Thymus (tissue), 11 donors: ENCODE data around the gene TCEAL9. TPM values are rescaled to one million over a fixed set of nuclear protein-coding genes. Genes with fewer than 3 reads are reported as not detected.
"Not testable (repeated sequence)": the region's sequence is repeated elsewhere in the genome, so short reads cannot be mapped to it uniquely, and the experiment has no call there.

Experiments used
- DNase-seq, 9 donors: peaks; one replicate each; pipeline ENCODE4 v3.0.0-alpha.2; 2013; ENCODE audit warnings: low spot score in 9 of 9, low read depth in 6 of 9, missing footprints in 1 of 9
- H3K27ac ChIP-seq, 2 donors: one replicate each; pipeline ENCODE4 v1.5.1; 2013; ENCODE audit warnings: control low read depth in 1 of 2, low read depth in 1 of 2, low read length in 1 of 2, mild to moderate bottlenecking in 1 of 2, moderate library complexity in 1 of 2
- H3K27me3 ChIP-seq, 2 donors: one replicate each; pipeline ENCODE4 v1.5.1; 2013; ENCODE audit warnings: low read length in 1 of 2; ENCODE audit not compliant: control insufficient read depth in 2 of 2, insufficient read depth in 1 of 2
- H3K36me3 ChIP-seq, 2 donors: one replicate each; pipeline ENCODE4 v1.5.1; 2013; ENCODE audit warnings: low read length in 1 of 2, mild to moderate bottlenecking in 1 of 2, moderate library complexity in 1 of 2; ENCODE audit not compliant: control insufficient read depth in 2 of 2, insufficient read depth in 2 of 2
- H3K4me1 ChIP-seq, 2 donors: one replicate each; pipeline ENCODE4 v1.5.1; 2013; ENCODE audit warnings: low read length in 2 of 2; ENCODE audit not compliant: control insufficient read depth in 2 of 2, insufficient read depth in 2 of 2
- H3K4me3 ChIP-seq, 2 donors: one replicate each; pipeline ENCODE4 v1.5.1; 2013; ENCODE audit warnings: low read length in 2 of 2, control low read depth in 1 of 2, mild to moderate bottlenecking in 1 of 2
- H3K9me3 ChIP-seq, 2 donors: one replicate each; pipeline ENCODE4 v1.5.1; 2013; ENCODE audit warnings: low read length in 1 of 2, mild to moderate bottlenecking in 1 of 2; ENCODE audit not compliant: control insufficient read depth in 2 of 2, insufficient read depth in 1 of 2
- WGBS: extraction: QIAGEN DNeasy Blood & Tissue Kit; methylation state at CpG from one replicate; pipeline ENCODE4 v1.1.7; 2013; 5-methylcytosine and 5-hydroxymethylcytosine counted together
- polyA plus RNA-seq: library from polyadenylated mRNA; stranded (reverse); fragments of 200-250 nt; gene quantifications from one replicate; pipeline ENCODE4 v1.2.3, GENCODE V29; 2013
- total RNA-seq: library from RNA; stranded (reverse); fragments of 120-200 nt; gene quantifications from one replicate; pipeline ENCODE4 v1.2.4, GENCODE V29; 2013
- donor health status: healthy.

Gene TCEAL9
- total and polyA plus RNA-seq, 2 donors, result 33.2 to 192 TPM

DNA sequence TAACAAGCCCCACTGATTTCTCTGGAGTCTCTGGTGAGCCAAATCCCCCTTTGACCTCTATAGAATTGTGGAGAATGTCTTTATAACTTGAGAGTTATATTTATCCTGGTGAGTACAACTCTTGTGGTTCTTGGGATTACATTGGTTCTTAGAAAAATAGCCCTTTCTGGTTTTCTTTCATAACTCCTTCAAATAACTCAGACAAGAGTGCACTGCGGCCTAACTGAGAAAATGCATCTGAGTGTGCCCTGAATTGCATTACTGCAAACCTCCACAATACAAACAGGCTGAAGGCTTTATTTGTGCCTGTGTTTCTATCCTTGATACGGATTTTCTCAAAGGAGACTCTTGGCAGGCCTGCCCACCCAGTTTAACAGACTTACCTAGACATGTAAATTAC, 22.7 kb downstream of the TCEAL9 start:
- 97% methylated on average over 2 of the region's 2 CpGs for WGBS
- H3K27ac ChIP-seq, result no peak overlapping the region
- DNase-seq, result no peak

DNA sequence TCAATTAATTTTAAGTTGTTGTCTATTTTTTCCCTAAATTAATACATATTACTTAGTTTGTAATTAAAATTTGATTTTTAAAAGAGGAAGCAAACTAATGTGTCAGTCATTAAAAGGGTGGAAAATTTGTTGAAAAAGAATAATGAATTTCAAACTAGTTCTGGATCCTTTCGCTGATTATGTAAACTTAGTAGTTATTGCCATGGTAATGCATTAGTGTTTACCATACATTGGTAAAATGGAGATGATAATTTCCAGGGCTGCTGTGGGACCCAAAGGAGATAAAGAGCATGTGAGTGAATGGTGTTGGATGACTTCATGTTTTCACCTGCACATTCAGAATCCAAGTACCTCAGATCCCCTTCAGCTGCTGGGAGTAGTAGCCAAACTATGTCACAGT, 26.6 kb downstream of the TCEAL9 start:
- Histone ChIP-seq H3K9me3 (no peaks in the 10 kb centered on the region), H3K27me3 (no peaks in the 10 kb centered on the region), H3K36me3 (no peaks in the 10 kb centered on the region), H3K4me3 (no peak overlapping the region), H3K4me1 (no peaks in the 10 kb centered on the region), H3K27ac (no peak overlapping the region)
- 93% methylated on average over 1 of the region's 1 CpG for WGBS
- DNase-seq, result no peak

More for the DNA sequence above, 22.7 kb downstream of the TCEAL9 start:
- Histone ChIP-seq H3K27me3 (no peaks in the 10 kb centered on the region), H3K4me3 (no peak overlapping the region), H3K4me1 (peaks cover 3 to 5% of the 10 kb centered on the region in 2 donors), H3K9me3 (no peaks in the 10 kb centered on the region), H3K36me3 (no peaks in the 10 kb centered on the region)

DNA sequence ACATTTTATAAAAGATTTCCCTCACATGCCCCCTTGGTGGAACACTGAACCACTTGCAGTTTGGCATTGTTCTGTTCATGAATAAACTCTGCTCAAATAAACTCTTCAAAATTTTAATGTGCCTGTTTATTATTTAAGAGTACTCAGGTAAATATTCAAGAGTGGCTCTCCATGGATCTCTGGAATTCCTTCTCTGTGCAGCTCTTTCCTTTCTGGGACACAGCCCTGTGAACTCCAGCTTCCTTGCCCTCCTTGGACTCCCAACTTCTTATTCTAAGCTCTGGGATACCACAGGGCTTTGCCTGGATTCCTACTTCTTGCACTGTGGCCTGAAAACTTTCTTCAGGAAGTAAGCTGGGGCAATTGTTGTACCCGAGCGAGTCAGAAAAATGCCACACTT, 28.4 kb downstream of the TCEAL9 start:
- Histone ChIP-seq H3K27ac (no peak overlapping the region), H3K4me3 (no peak overlapping the region), H3K9me3 (no peaks in the 10 kb centered on the region), H3K27me3 (no peaks in the 10 kb centered on the region), H3K4me1 (no peaks in the 10 kb centered on the region), H3K36me3 (no peaks in the 10 kb centered on the region)
- DNase-seq, result no peak
- 88% methylated on average over 2 of the region's 2 CpGs for WGBS

DNA sequence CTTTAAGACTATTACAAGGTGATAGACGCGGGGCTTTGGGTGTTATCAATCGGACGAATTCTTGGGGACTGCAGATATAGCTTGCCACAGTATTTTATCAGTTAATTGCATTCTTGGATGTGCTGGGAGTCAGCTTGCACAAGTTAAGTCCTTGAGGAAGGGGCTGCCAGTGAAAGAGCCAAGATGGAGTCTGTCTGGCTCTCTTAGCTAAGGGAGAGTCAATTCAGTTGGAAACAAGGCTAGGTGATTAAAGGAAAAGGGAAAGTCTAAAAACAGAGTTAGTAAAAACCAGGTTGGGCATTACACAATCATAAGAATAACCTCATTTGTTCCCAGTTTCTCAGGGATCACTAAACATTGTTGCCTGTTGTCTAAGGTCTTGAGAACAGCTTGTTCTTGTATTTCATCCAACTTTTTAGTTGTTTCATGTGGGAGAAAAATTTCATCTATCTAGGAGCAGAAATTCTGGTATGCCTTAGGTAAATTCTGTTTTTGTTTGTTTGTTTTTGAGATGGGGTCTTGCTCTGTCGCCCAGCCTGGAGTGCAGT, 29.1 kb downstream of the TCEAL9 start:
- H3K4me3 ChIP-seq, H3K27ac ChIP-seq, H3K9me3 ChIP-seq, H3K27me3 ChIP-seq, H3K4me1 ChIP-seq, H3K36me3 ChIP-seq, DNase-seq: not testable (repeated sequence)
- 95% methylated on average over 5 of the region's 5 CpGs for WGBS

DNA sequence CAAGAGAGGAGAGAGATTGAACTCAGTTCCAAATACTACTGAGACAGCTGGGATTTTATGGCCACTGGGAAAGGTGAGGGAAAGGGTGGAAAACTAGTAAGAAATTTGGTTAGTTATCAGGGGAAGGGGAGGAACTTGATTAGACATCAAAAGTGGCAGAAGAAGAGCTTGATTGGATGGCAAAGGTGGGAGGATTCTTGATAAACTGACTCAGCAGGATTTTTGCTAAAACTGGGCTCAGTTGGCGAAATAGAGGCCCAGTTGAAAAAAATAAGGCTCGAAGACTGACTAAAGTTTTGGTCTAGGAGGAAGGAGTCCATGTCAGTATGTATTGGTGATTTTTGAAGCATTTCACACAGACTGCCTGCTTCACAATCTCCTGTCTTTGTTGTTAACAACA, 30.0 kb downstream of the TCEAL9 start:
- H3K9me3 ChIP-seq, result no peaks in the 10 kb centered on the region
- no peaks in the 10 kb centered on the region for H3K36me3 ChIP-seq
- WGBS, result 94% methylated on average over 2 of the region's 2 CpGs
- no peaks in the 10 kb centered on the region for H3K4me1 ChIP-seq
- DNase-seq, result no peak
- no peak overlapping the region for H3K27ac ChIP-seq
- no peaks in the 10 kb centered on the region for H3K27me3 ChIP-seq
- H3K4me3 ChIP-seq, result no peak overlapping the region

DNA sequence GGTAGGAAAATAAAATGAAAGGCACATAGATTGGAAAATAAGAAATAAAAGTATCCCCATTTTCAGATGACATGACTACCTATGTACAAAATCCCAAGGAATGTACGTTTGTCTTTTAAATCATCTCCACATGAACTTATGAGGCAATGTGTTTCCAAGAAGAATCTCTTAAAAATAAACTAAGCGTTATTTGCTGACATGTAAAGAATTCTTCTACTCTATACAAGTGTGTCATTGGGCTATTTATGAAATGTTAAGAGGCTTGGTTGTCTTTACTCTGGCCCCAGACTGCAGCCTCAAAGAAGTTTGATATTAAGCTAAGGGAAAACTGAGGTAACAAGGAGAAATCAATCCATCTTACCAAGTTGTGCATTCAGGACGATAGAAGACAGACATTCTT, 37.2 kb downstream of the TCEAL9 start:
- Histone ChIP-seq H3K4me3 (no peak overlapping the region), H3K27ac (no peak overlapping the region), H3K27me3 (no peaks in the 10 kb centered on the region), H3K36me3 (no peaks in the 10 kb centered on the region), H3K9me3 (no peaks in the 10 kb centered on the region), H3K4me1 (no peaks in the 10 kb centered on the region)
- no peak for DNase-seq
- 90% methylated on average over 3 of the region's 3 CpGs for WGBS

DNA sequence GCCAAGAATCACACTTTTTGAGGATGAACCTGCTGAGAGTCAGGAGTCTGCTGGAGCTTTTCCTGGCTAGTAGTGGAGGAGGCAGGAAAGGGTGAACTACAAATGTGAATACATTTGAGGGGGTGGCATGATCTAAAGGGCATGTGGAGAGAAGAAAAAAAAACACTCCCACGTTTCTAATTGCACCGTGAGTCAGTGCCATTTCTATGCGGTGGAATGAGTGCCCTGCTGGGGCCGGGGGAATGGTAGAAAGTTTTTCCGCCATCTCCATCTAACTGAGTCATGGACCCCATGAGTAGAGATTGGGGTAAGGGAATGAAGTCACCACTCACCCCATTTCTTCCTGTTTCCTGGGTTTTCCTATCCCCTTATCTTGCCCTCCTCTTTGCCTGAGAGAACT, 39.9 kb downstream of the TCEAL9 start:
- H3K4me1 ChIP-seq, result no peaks in the 10 kb centered on the region
- H3K4me3 ChIP-seq, result no peak overlapping the region
- WGBS, result 86% methylated on average over 5 of the region's 5 CpGs
- H3K36me3 ChIP-seq, result no peaks in the 10 kb centered on the region
- no peak overlapping the region for H3K27ac ChIP-seq
- DNase-seq, result no peak
- H3K9me3 ChIP-seq, result no peaks in the 10 kb centered on the region
- no peaks in the 10 kb centered on the region for H3K27me3 ChIP-seq

DNA sequence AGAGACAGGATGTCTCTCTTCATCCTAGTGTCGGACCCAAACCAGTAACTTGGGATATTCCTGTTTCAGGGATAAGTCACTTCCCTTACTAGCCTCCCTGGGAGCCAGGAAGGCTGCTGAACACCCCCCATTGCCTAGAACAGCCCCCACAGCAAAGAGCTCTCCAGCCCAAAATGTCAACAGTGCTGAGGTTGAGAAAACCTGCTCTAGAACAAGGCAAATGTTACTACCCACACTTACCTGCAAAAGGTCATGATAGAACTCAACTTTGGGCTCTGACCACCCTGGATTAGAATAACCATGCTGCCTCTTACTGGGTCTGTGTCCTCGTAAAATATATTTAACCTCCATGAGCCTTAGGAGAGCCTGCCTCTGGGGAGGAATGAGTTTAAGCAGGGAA, 40.4 kb downstream of the TCEAL9 start:
- 94% methylated on average over 2 of the region's 2 CpGs for WGBS
- no peak for DNase-seq
- no peaks in the 10 kb centered on the region for H3K27me3 ChIP-seq
- H3K4me3 ChIP-seq, result no peak overlapping the region
- H3K4me1 ChIP-seq, result no peaks in the 10 kb centered on the region
- H3K27ac ChIP-seq, result no peak overlapping the region
- H3K36me3 ChIP-seq, result no peaks in the 10 kb centered on the region
- no peaks in the 10 kb centered on the region for H3K9me3 ChIP-seq

DNA sequence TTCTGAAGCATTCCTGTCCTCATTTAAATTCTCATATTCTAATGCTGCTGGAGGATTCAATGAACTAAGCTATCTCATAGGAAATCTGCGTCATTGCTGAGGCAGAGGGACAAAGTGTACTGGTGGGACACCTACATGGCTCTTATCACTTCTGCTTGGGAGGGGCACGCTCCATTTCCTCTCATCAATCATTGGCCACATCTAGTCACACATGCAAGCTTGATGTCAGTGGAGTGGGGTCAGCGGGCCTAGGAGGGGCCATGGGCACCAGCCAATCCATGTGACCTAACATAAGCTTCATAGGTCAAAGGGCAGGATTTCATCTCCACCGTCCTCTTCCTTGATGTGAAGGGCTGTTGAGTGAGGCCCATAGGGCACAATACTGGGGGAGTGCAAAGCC, 41.4 kb downstream of the TCEAL9 start:
- DNase-seq, result no peak
- Histone ChIP-seq H3K4me3 (no peak overlapping the region), H3K27ac (no peak overlapping the region), H3K27me3 (no peaks in the 10 kb centered on the region), H3K4me1 (no peaks in the 10 kb centered on the region), H3K9me3 (no peaks in the 10 kb centered on the region), H3K36me3 (no peaks in the 10 kb centered on the region)
- 98% methylated on average over 4 of the region's 4 CpGs for WGBS

DNA sequence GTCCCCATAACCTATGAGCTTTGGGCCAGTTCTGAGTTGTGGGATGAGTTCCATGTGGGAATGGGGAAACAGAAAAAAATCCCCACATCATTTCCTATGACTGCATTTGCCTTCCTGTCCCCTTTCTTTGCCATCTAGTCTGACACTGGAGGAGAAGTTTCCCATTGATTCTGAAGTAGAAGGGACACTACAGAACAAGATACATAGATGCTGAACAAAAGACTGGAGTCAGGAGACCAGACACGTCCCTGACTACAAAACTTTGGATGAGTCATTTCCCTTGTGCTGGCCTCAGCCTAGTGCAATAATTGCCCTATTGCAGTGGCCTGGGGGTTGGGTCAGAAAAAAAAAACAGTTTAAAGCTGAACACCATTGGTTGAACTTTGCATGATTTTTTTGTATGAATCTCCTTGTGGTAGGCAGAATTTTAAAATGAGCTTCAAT, 42.1 kb downstream of the TCEAL9 start:
- Histone ChIP-seq H3K27ac (no peak overlapping the region), H3K36me3 (no peaks in the 10 kb centered on the region), H3K4me1 (no peaks in the 10 kb centered on the region), H3K4me3 (no peak overlapping the region), H3K9me3 (no peaks in the 10 kb centered on the region), H3K27me3 (no peaks in the 10 kb centered on the region)
- DNase-seq, result no peak
- WGBS, result 29% methylated on average over 1 of the region's 1 CpG
